GM18502 (cell line): ENCODE results near the gene FBXW8.

Experiments used
- ATAC-seq: cut with Tn5 transposase; IDR thresholded peaks from one replicate; pipeline ENCODE4 v1.9.1; 2021; ENCODE audit warnings: mild to moderate bottlenecking; ENCODE audit not compliant: unreplicated experiment, poor library complexity

The FBXW8 gene

DNA sequence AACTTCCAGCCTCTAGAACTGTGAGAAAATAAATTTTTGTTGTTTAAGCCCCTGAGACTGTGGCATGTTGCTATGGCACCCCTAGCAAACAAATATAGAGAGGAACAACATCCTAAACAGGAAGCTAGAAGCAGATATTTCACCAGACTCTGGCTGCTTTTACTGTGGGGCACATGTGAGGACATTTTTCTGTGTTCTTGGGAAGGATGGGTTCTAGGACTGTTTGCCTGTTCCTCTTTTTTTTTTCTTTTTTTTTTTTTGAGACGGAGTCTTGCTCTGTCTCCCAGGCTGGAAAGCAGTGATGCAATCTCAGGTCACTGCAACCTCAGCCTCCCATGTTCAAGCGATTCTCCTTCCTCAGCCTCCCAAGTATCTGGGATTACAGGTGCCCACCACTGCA lies 25.3 kb upstream of the FBXW8 start:
- no peak for ATAC-seq

DNA sequence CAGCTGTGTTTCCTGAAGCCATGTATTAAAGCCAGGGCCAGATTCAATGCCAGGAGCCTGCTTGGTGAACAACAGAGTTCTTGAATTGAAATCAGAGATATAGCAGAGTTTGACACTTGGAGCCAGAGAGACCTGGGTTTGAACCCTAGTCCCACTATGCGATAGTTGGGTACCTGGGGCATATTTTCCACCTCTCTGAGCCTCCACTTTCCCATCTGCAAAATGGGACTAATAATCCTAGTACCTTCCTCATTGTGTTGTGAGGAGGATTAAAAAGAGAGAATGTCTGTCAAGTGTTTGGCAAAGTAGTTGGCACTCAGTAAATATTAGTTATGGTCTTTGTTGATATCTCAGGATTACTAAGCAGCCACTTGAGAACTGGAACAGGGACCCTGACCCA lies 23.5 kb upstream of the FBXW8 start:
- no peak for ATAC-seq

DNA sequence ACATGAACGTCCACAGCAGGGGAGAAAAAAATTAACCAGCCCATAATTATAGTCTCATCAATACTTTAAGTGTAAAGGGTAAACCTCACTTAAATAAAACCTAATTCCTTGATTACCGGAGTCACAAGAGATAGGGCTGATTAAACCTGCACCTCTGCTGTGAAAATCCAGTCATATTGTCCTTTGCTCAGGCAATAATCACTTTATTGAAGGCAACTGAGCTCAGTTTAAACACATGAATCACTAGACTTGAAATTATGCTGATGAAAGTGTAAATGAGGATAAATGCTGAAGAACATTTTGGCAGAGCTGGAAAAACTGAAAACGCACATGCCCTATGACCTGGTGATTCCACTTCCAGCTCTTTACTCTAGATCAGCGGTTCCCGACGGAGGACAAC lies 22.9 kb upstream of the FBXW8 start:
- no peak for ATAC-seq

DNA sequence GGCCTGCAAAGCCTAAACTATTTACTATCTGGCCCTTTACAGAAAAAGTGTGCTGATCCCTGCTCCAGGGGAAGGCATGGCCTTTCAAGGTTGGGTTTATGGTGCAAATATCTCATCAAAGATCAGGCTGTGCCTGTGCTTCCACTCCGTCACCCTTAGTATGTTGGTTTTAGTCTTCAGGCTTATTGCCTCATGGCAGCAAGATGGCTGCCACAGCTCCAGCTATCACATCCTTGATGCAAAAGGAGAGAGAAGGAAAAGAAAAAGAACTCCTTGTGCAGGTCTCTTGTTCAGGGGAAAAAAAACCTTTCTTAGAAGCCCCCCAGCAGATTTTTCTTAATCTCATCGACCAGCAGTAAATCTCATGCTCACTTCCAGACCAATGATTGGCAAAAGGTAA lies 20.4 kb upstream of the FBXW8 start:
- no peak for ATAC-seq

DNA sequence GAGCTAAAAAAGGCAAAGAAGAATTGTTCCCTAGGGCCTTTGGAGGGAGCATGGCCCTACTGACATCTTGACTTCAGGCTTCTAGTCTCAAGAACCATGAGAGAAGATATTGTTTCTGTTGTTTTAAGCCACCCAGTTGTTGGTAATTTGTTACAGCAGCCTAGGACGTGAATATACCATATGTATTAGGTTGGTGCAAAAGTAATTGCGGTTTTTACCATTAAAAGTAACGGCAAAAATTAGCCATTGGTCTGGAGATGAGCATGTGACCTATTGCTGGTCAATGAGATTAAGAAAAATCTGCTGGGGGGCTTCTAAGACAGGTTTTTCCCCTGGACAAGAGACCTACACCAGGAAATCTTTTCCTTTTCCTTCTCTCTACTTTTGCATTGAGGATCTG lies 19.7 kb upstream of the FBXW8 start:
- no peak for ATAC-seq

DNA sequence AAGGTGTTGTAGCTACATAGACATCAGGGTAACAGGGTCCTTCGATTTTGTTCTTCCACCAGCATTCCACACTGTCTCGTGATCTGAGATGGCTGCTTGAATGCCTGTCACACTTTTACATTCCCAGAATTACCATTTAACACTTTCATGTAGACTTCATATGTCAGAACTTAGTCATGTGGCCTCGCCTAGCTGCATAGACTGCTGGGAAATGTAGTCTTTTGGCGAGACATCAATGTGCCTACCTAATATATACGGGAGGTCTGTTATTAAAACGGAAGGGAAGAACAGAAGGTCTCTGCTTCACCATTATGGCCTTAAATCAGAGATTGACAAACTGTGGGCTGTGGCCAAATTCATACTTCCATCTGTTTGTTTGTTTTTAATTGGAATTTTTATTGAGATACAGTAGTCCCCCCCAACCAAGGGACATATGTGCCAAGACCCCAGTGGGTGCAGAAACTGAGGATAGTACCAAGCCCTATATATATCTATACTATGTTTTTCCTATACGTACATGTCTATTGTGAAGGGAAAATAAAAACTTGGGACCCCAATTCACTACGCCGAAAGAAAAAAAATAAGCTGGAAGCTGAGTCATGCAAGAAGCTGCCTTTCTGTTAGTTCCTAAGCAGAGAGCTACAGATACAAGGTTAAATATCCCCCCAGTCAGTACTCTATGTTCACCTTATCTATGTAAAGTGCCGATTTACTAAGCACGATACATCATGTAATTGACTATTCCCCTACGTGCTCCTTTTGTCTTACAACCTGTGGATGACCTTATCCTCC lies 18.2 kb upstream of the FBXW8 start:
- no peak for ATAC-seq

DNA sequence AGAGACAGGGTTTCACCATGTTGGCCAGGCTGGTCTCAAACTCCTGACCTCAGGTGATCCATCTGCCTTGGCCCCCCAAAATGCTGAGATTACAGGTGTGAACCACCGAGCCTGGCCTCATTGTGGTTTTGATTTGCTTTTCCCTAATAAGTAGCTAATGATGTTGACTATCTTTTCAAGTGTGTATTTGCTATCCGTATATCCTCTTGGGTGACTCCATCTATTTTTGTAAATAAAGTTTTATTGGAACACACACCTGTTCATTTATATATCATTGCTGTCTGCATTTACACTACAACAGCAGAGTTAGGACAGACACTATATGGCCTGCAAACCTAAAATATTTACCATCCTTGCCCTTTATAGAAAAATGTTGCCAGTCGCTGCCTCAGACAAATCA lies 15.8 kb upstream of the FBXW8 start:
- ATAC-seq = no peak

DNA sequence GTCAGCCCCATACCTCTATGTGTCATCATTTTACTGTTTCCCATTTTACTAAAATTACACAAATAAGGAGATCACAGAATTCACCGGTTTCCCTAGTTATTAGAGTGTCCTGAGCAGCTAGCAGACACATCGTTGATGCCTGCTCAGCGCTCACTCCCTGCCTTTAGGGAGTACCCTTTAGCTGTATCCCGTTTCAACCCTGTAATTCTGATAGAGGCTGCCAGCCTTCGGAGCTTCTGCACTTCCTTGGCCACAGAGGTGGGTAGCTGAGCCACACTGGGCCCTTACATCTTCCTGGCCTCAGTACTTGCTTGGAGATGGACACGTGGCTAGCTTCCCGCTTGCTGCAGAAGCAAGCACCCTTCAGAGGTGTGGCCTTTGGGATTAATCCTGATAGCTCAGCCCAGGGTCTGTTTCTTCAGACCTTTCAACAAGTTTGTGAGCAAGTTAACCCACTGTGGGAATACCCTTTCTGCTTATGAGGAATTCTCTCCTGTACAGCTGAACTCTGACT lies 14.3 kb upstream of the FBXW8 start:
- ATAC-seq = no peak

DNA sequence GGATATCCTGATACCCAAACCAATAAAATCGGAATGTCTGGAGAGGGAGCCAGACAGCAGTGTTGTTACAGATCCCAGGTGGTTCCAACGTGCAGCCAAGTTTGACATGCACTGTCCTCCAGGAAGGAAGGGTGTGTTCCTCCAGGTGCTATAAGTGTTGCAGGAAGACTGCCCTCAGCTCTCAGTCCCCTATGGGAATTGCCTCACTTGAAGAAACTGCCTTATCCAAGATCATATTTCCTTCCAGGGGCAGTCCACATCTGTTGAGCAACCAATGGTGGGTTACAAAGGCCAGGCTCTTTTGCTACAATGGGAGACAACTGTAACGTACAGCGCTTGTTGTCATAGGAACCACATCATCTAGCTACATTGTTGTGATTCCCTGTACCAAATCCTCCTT lies 13.3 kb upstream of the FBXW8 start:
- ATAC-seq = no peak

DNA sequence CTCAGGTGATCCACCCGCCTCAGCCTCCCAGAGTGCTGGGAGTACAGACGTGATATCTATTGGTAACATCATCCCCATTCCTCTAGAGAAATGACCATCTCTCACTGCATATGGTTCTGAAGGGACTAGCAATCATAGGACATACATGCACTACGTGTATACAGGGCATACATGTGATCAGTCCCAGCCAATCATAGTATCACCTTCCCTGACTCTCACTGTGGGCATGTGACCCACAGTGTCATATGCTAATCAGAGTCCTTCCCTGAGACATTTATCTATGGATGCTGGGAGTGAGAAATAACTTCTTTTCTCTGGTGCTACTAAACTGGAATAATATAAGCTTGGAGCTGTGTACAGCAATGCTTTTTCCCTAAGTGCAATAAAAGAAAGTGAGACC lies 12.1 kb upstream of the FBXW8 start:
- ATAC-seq = no peak

DNA sequence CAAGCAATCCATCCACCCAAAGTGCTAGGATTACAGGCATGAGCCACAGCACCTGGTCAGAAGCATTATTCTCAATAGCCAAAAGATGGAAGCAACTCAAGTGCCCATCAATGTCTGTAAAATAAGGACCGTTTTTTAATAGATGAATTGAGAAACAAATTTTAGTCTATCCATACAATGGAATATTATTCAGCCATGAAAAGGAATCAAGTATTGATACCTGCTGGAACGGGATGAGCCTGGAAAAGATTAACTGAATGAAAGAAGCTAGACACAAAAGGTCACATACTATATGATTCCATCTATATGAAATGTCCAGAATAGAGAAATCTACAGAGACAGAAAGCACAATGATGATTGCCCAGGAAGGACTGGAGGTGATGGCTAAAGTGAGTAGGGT lies 9.1 kb upstream of the FBXW8 start:
- no peak for ATAC-seq

DNA sequence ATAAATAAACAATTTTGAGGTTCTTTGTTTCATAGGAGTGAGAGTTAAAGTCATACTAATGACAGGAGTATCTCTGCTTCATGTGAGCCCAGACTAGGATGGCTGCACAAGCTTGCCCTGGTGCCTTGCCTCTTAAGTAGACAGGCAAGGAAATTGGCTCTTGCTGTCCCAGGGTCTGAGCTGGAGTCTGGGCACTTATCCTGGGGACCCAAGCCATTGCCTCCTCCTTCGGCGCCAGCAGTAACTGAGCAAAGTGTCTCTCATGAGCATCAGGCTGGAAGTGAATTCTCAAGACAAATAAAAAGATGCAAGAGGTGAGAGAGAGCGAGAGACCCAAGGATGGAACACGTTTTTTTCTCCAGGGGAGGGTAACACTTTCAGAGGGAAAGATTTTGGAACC lies 6.9 kb upstream of the FBXW8 start:
- no peak for ATAC-seq

DNA sequence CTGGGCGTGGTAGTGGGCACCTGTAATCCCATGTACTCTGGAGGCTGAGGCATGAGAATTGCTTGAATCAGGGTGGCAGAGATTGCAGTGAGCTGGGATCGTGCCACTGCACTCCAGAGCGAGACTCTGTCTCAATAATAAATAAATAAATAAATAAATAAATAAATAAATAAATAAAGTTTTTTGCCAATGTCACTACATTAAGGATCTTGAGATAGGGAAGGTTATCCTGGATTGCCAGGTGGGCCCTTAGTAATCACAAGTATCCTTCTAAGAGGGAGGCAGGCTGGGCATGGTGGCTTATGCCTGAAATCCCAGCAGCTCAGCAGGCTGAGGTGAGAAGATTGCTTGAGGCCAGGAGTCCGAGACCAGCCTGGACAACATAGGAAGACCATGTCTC lies 4.5 kb upstream of the FBXW8 start:
- ATAC-seq = no peak

DNA sequence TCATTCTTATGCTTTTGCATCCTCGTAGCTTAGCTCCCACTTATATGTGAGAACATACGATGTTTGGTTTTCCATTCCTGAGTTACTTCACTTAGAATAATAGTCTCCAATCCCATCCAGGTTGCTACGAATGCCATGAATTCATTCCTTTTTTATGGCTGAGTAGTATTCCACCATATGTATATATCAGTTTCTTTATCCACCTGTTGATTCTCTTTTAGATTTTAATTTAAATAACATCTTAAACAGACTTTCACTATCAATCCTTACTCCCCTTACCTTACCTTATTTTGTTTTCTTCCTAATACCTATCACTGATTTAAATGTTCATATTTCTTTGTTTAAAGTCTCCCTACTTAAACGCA lies 488 bp upstream of the FBXW8 start:
- ATAC-seq = no peak

DNA sequence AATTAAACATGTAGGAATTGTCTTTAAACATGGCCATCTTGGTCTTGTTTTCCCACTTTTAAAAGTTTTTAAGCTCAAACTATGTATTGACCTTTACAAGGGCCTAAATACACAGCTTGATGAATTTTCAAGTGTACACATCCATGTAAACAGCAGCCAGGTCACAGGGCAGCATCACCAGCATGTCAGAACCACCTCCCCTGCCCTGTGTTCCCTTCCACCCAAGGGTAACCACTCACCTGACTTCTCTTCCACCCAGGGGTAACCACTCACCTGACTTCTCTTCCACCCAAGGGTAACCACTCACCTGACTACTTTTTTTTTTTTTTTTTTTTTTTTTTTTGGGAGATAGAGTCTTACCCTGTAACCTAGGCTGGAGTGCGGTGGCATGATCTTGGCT lies 4.6 kb downstream of the FBXW8 start:
- no peak for ATAC-seq

DNA sequence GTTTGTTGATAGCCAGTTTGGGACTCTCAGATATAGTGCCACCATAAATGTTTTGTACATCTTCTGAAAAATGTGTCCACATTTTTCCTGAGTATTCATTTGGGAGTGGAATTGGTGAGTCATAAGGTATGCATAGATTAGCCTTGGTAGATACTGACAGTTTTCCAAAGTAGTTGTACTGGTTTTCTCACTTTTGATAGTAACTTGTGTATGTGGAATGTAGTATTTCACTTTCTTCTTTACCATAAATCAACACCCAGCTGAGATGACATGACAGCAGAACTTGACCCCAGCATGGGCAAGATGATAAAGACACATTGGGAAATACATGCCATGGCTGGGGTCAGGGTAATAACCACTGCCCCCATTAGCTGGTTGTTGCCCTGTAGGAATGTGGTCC lies 5.4 kb downstream of the FBXW8 start:
- ATAC-seq = no peak

DNA sequence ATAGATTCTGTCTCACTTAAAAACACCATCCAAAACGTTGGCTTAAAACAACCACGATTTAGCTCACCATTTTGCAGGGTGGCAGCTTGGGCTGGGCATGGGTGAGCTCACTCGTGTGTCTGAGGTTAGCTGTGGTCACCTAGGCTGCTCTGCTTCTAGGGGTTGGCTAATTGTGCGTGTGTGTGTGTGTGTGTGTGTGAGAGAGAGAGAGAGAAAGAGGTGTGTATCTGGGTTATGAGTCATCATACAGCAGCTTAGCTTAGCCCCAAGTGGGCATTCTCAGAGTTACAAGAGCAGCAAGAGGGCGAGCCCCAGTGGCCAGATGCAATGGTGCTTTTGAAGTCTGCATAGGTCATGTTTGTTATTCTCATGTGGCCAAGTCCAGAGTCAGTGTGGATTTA lies 6.0 kb downstream of the FBXW8 start:
- peak; percentile 91 for ATAC-seq

DNA sequence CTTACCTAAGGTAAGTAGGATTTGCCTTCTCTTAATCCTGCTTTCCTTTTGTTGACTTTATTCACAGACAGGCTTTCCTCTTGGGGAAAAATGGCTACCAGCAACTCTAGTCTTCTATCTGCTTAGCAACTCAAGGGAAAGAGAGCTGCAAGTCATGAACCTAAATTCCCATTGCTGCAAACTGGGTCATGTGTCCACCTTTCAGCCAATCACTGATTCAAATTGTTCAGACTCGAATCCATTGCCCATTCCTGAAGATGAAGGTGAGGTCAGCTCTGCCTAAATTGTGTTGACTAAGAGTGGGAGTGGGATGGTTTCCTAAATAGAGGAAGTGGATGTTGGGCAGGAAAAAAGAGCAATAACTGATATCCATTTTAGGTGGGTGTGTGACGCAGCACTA lies 7.7 kb downstream of the FBXW8 start:
- ATAC-seq = no peak

DNA sequence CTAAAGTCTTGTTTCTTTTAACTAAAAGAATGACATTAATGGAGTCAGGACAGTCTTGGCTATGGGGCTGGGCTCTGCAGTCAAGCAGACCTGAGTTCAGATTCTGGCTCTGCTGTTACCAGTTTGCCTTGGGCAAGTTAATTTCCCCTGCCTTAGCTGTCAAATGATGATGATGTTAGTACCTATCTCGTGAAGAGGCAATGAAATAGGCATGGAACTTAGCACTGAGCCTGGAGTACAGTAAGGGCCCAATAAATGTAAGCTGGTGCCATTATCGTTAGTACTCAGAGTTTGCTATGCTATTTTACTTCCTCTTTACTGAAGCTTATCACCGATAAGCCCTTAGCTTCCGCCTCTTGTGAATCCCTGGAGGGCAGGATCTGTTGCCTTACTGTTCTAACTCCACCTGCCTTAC lies 8.5 kb downstream of the FBXW8 start:
- ATAC-seq = no peak

DNA sequence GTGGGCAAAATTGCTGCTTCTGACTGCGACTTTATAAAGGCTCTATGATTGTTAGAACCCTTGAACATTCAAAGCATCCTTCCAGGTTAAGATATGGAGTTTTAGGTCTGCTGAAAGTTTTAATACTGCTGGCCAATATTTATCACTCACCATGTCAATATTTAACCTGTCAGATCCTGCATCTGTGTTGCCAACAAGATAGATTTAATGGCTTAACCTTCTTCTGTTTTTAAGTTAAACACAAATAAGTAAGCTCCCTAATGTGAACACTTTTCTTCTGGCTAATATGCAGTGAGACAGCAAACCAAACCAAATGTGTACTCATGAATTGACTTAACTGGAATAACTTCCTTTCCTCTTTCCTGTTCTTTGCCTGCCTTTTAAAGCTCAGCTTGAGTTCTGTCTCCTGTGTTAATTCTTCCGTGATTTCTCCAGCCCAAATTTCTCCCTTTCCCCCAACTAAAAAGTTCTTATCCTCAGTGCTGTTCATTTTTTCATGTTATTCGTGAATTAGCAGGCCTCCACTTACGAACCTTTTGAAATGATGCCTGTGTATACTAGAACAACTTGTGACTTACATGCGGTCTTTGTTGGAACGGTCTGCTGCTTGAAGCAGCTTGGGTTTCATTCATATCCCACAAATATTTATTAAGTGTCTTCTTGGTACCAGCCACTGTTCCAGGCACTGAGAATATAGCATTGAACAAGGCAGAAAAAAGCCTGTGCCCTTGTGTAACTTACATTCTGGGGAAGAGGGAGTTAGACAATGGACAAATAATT lies 9.1 kb downstream of the FBXW8 start:
- no peak for ATAC-seq

DNA sequence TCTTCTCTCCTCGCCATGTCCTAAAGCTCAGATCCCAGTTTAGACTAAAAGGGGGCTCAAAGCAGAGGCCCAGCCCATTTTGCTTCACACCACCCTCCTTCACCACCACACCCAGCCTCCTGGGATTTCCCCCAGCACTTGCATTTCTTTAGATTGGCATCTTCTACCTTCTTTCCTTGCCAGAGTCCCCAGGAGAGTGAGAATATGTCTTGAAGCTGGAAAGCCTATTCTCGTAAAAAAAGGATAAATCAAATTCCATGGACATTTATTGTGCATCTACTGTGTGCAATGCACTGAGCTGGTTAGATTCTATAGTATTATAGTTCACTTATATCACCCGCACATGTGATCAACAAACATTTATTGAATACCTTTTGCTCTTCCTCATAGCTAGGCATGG lies 10.2 kb downstream of the FBXW8 start:
- ATAC-seq = no peak
